ENCODE measurements around the gene LY9. TPM values are rescaled to one million over a fixed set of nuclear protein-coding genes. Genes with fewer than 3 reads are reported as not detected.
A peak's percentile ranks its signal among the peaks of the same experiment; 100 is the strongest.

LY9 gene
- total RNA-seq, 6 donors from 2014 or later: 0.78 to 6.7 (median 2.3) TPM

DNA sequence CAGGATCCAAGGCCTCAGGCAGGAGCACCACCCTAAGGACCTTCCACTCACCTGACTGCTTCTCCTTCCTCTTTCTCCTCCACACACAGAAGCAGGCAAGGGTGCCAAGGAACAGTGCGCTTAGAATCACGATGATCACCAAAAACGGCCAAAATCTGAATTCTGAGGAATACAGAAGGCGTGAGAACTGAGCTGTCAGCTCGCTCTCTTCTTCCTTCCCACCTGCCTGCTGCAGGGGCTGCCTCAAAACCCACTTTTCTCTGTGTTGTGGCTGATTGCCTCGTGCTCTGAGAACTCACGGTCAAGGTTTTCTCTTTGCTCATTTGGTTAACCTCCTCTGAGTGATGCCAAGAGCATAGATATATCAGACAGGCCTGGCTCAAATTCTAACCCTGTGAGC is 42.9 kb downstream of the LY9 start:
- peak overlapping the region in 1 of 4 donors; percentile 14 for H3K27ac ChIP-seq
- no peaks in the 10 kb centered on the region for H3K9me3 ChIP-seq
- TF ChIP-seq POLR2AphosphoS5 (IDR thresholded peaks at IDR 0.05) (no peak), CTCF (IDR thresholded peaks at IDR 0.05) (no peak), EP300 (IDR thresholded peaks at IDR 0.05) (no peak), POLR2A (IDR thresholded peaks at IDR 0.05) (no peak)
- ATAC-seq (ENCODE audit: low FRiP score in 2 of 2): no peak
- no peaks in the 10 kb centered on the region for H3K36me3 ChIP-seq
- no peaks in the 10 kb centered on the region for H3K27me3 ChIP-seq
- no peak for DNase-seq
- no peak overlapping the region for H3K4me3 ChIP-seq
- peaks cover 8 to 21% (median 14%) of the 10 kb centered on the region in 4 donors for H3K4me1 ChIP-seq
- WGBS, 2 donors: 58 to 86% methylated on average over 7 of the region's 7 CpGs

DNA sequence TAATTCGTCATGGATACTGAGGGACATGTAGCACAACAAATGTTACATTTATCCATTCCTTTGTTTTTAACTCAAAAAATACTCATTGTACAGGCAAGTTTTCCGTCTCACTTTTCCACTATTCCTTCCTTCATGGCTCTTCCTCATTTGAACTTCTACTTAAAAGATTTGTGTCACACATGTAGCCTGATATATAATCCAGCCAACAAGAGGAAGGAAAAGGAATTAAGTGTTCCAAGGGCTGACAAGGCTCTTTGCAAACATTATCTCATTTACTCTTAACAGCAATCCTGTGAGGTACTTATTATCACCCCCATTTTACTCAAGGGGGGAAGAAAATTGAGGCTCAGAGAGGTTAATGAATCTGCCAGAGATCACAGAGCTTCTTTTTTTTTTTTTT is 43.8 kb downstream of the LY9 start:
- Histone ChIP-seq H3K4me1 (peaks cover 8 to 21% (median 14%) of the 10 kb centered on the region in 4 donors), H3K27me3 (no peaks in the 10 kb centered on the region), H3K27ac (no peak overlapping the region), H3K9me3 (peaks cover 0 to 3% (median 0%) of the 10 kb centered on the region in 4 donors), H3K4me3 (no peak overlapping the region), H3K36me3 (no peaks in the 10 kb centered on the region)
- DNase-seq (no peak), ATAC-seq (ENCODE audit: low FRiP score in 2 of 2) (no peak)
- 71 to 89% methylated on average over 2 of the region's 2 CpGs for WGBS, 2 donors
- TF ChIP-seq POLR2AphosphoS5 (IDR thresholded peaks at IDR 0.05): no peak
- TF ChIP-seq POLR2A (IDR thresholded peaks at IDR 0.05): no peak
- no peak for TF ChIP-seq CTCF (IDR thresholded peaks at IDR 0.05)
- no peak for TF ChIP-seq EP300 (IDR thresholded peaks at IDR 0.05)

DNA sequence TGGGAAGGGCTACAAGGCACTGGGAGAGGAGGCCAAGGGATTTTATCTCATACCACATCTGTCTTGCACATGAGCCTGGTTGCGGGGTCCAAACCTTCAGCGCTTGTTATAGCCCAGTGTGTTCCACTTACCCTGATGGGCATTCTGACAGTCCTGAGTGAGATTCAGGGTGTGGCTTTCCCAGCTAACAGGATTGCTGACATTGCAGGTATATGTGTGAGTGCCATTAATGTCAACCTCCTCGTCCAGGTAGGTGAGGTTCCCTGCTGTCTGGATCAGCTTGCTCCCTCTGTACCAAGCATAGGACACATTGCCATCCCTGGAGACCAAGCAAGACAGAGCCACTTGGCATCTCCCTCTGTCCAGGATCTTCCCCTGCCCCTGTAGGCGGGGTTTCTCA is 45.1 kb downstream of the LY9 start:
- no peak for ATAC-seq (ENCODE audit: low FRiP score in 2 of 2)
- Histone ChIP-seq H3K27ac (no peak overlapping the region), H3K36me3 (no peaks in the 10 kb centered on the region), H3K4me1 (peaks cover 8 to 18% (median 14%) of the 10 kb centered on the region in 4 donors), H3K4me3 (no peak overlapping the region), H3K9me3 (peaks cover 0 to 4% (median 0%) of the 10 kb centered on the region in 4 donors), H3K27me3 (no peaks in the 10 kb centered on the region)
- 82 to 92% methylated on average over 2 to 4 of the region's 4 CpGs for WGBS, 2 donors
- TF ChIP-seq POLR2AphosphoS5 (IDR thresholded peaks at IDR 0.05): no peak
- TF ChIP-seq POLR2A (IDR thresholded peaks at IDR 0.05): no peak
- TF ChIP-seq EP300 (IDR thresholded peaks at IDR 0.05): no peak
- TF ChIP-seq CTCF (IDR thresholded peaks at IDR 0.05): no peak
- no peak for DNase-seq

DNA sequence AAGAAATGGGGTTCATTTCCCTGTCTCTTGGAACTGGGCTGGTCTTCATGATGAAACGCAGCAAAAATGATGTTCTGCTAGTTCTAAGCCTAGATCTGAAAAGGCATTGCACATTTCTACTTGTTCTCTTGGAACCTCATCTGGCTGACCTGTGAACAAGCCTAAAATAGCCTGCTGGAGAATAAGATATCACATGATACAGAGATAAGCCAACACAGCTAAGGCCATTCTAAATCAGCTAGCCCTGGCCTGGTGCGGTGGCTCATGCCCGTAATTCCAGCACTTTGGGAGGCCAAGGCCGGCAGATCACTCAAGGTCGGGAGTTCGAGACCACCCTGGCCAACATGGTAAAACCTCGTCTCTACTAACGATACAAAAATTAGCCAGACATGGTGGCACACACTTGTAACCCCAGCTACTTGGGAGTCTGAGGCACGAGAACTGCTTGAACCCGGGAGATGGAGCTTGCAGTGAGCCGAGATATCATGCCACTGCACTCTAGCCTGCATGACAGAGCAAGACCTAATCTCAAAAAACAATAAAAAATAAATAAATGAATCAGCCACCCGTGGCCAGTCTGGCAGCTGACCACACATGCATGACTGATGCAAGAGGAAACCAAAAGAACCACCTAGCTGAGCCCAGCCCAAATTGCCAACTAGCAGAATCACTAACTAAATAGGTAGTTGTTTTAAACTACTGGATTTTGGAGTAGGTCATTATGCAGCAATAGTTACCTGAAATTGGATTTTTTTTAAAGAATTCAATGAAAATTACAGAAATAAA is 48.7 kb downstream of the LY9 start:
- no peaks in the 10 kb centered on the region for H3K27me3 ChIP-seq
- no peaks in the 10 kb centered on the region for H3K4me1 ChIP-seq
- H3K36me3 ChIP-seq: no peaks in the 10 kb centered on the region
- no peak overlapping the region for H3K4me3 ChIP-seq
- H3K9me3 ChIP-seq: peaks cover 0 to 4% (median 0%) of the 10 kb centered on the region in 4 donors
- ATAC-seq (ENCODE audit: low FRiP score in 2 of 2) (no peak), DNase-seq (no peak)
- WGBS, 2 donors: 89 to 91% methylated on average over 11 to 12 of the region's 12 CpGs
- TF ChIP-seq EP300 (IDR thresholded peaks at IDR 0.05) (no peak), POLR2AphosphoS5 (IDR thresholded peaks at IDR 0.05) (no peak), CTCF (IDR thresholded peaks at IDR 0.05) (no peak), POLR2A (IDR thresholded peaks at IDR 0.05) (no peak)
- H3K27ac ChIP-seq: no peak overlapping the region

DNA sequence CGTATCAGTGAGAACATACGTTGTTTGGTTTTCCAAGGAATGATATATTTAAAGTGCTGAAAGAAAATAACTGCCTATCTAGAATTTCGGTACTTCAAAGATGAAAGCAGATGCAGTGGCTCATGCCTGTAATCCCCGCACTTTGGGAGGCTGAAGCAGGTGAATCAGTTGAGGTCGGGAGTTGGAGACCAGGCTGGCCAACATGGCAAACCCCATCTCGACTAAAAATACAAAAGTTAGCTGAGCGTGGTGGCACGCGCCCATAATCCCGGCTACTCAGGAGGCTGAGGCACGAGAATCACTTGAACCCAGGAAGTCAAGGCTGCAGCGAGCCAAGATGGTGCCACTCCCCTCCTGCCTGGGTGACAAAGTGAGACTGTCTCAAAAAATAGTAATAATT is 50.3 kb downstream of the LY9 start:
- H3K4me1 ChIP-seq: no peaks in the 10 kb centered on the region
- no peak for DNase-seq
- no peak overlapping the region for H3K27ac ChIP-seq
- peaks cover 0 to 4% (median 0%) of the 10 kb centered on the region in 4 donors for H3K9me3 ChIP-seq
- TF ChIP-seq POLR2AphosphoS5 (IDR thresholded peaks at IDR 0.05): no peak
- no peak for TF ChIP-seq POLR2A (IDR thresholded peaks at IDR 0.05)
- no peak for TF ChIP-seq EP300 (IDR thresholded peaks at IDR 0.05)
- no peak for TF ChIP-seq CTCF (IDR thresholded peaks at IDR 0.05)
- H3K27me3 ChIP-seq: no peaks in the 10 kb centered on the region
- H3K36me3 ChIP-seq: no peaks in the 10 kb centered on the region
- ATAC-seq (ENCODE audit: low FRiP score in 2 of 2): no peak
- 88 to 91% methylated on average over 12 of the region's 12 CpGs for WGBS, 2 donors
- H3K4me3 ChIP-seq: no peak overlapping the region

All from upper lobe of left lung (tissue), 6 donors.